ENCODE results near the gene ARF4.

GRCh38 chr3:57575966-57576626, 21.0 kb downstream of the ARF4 start:
- TF ChIP-seq CTCF (IDR thresholded peaks at IDR 0.05) (no peak), EZH2 (IDR thresholded peaks at IDR 0.05) (no peak), EZH2phosphoT487 (IDR thresholded peaks at IDR 0.05) (no peak)

All from neural progenitor cell (in vitro differentiated cells).